Right atrium auricular region (tissue), 2 donors: Measurements from ENCODE around the gene LHPP. TPM values are rescaled to one million over a fixed set of nuclear protein-coding genes. Genes with fewer than 3 reads are reported as not detected.

Experiments
- DNase-seq: peaks from one replicate; pipeline ENCODE4 v3.0.0-alpha.2; 2019; ENCODE audit warnings: low spot score
- H3K27ac ChIP-seq, 2 donors: fragments of 200-600 bp; sonication (generic); 1 replicate in 1 of 2; 2 replicates in 1 of 2; pipeline ENCODE4 v1.5.1; 2016 to 2019
- H3K27me3 ChIP-seq, 2 donors: fragments of 200-600 bp; sonication (generic); one replicate each; pipeline versions ENCODE4 v1.5.1 to v1.6.0; 2017 to 2019
- H3K36me3 ChIP-seq: fragments of 200-600 bp; sonication (generic); one replicate; pipeline ENCODE4 v1.5.1; 2016
- H3K4me1 ChIP-seq, 2 donors: fragments of 200-600 bp; sonication (generic); one replicate each; pipeline versions ENCODE4 v1.5.1 to v1.6.0; 2017 to 2019
- H3K4me3 ChIP-seq, 2 donors: fragments of 200-600 bp; sonication (generic); 1 replicate in 1 of 2; 2 replicates in 1 of 2; pipeline ENCODE4 v1.5.1; 2017 to 2019; ENCODE audit warnings: mild to moderate bottlenecking in 1 of 2, moderate library complexity in 1 of 2
- H3K9me3 ChIP-seq, 2 donors: fragments of 200-600 bp; sonication (generic); one replicate each; pipeline ENCODE4 v1.5.1; 2019
- total RNA-seq, 2 donors: library from RNA; depleted of rRNA; stranded (reverse); fragments of >200 nt; gene quantifications; one replicate each; pipeline ENCODE4 v1.1.0, GENCODE V29; 2016
- TF ChIP-seq, protein P1 (sequence below), 2 donors: fragments of 200-600 bp; sonication (generic); IDR thresholded peaks; one replicate each; pipeline ENCODE4 v1.5.1; 2019; ENCODE audit warnings: antibody characterized with exemption in 2 of 2

The LHPP gene
- total RNA-seq, 2 donors from 2014 or later, result 10.3 to 23.7 TPM

DNA sequence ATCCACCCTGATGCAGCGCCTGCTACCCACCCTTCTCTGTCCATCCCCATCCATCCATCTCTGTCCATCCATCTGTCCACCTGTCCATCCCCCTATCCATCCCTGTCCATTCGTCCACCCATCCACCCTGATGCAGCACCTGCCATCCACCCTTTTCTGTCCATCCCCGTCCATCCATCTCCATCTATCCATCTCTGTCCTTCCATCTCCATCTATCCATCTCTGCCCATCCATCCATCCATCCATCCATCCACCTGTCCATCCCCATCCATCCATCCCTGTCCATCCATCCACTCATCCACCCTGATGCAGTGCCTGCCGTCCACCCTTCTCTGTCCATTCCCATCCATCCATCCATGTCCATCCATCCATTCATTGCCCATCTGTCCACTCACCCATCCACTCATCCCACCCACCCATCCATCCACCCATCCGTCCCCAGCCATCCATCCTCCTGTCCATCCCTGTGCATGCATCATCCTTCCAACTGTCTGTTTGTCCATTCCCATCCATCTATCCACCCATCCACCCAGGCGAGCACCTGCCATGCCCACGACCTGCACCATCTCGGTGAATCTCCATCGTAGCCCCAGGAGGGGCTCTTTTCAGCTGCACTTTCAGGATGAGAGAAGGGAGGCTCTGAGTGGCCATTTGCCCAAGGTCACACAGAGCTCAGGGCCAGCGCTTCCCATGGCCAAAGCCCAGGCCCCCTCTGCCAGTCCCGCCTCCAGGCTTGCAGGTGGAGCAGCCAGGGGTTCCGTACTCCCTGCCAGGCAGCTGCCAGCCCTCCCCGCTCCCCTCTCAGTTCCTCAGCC, 137.4 kb downstream of the LHPP start:
- TF ChIP-seq, protein P1, sequence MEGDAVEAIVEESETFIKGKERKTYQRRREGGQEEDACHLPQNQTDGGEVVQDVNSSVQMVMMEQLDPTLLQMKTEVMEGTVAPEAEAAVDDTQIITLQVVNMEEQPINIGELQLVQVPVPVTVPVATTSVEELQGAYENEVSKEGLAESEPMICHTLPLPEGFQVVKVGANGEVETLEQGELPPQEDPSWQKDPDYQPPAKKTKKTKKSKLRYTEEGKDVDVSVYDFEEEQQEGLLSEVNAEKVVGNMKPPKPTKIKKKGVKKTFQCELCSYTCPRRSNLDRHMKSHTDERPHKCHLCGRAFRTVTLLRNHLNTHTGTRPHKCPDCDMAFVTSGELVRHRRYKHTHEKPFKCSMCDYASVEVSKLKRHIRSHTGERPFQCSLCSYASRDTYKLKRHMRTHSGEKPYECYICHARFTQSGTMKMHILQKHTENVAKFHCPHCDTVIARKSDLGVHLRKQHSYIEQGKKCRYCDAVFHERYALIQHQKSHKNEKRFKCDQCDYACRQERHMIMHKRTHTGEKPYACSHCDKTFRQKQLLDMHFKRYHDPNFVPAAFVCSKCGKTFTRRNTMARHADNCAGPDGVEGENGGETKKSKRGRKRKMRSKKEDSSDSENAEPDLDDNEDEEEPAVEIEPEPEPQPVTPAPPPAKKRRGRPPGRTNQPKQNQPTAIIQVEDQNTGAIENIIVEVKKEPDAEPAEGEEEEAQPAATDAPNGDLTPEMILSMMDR (IDR thresholded peaks at IDR 0.05), result no peak
- Histone ChIP-seq H3K9me3 (no peaks in the 10 kb centered on the region), H3K36me3 (no peaks in the 10 kb centered on the region), H3K27ac (no peak overlapping the region), H3K27me3 (no peaks in the 10 kb centered on the region), H3K4me1 (no peaks in the 10 kb centered on the region), H3K4me3 (no peak overlapping the region)
- no peak for DNase-seq

DNA sequence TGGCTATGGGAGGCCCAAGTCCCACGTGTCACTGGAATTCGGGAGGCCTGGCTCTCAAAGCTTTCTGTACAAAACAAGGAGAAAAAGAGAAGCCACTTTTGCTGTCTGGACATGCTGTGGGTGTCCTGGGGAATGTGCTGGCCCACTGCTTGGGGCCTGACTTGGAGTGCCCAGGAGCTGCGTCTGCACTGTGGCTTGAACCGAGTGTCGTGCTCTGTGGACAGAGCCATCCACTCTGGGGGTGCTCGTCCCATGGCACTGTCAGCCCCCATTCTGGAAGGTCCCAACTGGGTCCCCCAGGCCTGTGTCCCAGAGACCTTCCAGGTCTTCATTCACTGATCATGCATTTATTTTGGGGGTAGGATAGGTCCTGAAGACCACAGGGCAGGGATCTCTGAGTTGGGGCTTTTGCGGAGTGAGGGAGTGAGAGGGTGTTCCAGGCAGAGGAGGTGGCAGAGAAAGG, 138.0 kb downstream of the LHPP start:
- no peaks in the 10 kb centered on the region for H3K4me1 ChIP-seq
- H3K9me3 ChIP-seq, result no peaks in the 10 kb centered on the region
- H3K27me3 ChIP-seq, result no peaks in the 10 kb centered on the region
- H3K36me3 ChIP-seq, result no peaks in the 10 kb centered on the region
- no peak overlapping the region for H3K27ac ChIP-seq
- DNase-seq, result no peak
- no peak overlapping the region for H3K4me3 ChIP-seq
- TF ChIP-seq, protein P1 (IDR thresholded peaks at IDR 0.05), result no peak

DNA sequence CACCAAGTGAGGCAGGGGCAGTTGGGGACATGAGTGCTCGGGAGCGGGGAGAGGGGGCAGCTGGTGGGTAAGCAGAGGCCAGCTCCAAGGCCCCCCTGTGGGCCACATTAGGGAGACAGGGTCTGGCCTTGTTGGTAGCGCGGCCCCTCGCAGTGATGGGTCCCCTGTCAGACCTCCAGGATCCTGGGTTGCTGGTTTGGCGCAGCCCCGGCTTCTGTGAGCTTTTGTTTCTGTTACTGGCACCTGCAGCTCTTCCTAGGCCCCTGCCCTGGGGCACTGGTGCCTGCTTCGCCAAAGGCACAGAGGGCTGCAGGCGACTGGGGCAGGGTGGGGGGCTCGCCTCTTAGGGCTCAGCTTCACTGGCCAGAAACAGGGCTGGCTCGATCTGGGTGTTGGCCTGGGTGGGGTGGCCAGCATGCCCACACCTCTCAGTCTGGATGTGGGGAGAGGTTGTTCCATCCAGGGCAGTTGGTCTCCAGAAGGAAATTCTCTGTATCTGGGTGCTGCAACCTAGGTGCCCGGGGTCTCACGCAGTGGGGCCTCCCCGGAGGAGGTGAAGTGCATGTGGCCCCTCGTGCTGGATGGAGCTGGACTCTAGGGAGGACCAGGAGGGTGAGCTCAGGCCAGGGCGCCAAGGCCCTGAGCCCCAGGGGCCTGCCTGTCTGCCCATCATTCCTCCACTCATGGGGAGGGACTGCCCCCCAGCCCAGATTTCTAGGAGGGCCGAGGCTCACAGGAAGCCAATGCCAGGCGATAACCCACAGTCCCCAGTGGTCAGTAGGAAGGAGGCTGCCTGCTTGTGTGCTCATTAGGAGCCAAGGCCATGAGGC, 138.6 kb downstream of the LHPP start:
- no peak for DNase-seq
- H3K4me1 ChIP-seq, result no peaks in the 10 kb centered on the region
- no peaks in the 10 kb centered on the region for H3K36me3 ChIP-seq
- TF ChIP-seq, protein P1 (IDR thresholded peaks at IDR 0.05), result no peak
- no peak overlapping the region for H3K4me3 ChIP-seq
- H3K27ac ChIP-seq, result no peak overlapping the region
- no peaks in the 10 kb centered on the region for H3K9me3 ChIP-seq
- no peaks in the 10 kb centered on the region for H3K27me3 ChIP-seq

DNA sequence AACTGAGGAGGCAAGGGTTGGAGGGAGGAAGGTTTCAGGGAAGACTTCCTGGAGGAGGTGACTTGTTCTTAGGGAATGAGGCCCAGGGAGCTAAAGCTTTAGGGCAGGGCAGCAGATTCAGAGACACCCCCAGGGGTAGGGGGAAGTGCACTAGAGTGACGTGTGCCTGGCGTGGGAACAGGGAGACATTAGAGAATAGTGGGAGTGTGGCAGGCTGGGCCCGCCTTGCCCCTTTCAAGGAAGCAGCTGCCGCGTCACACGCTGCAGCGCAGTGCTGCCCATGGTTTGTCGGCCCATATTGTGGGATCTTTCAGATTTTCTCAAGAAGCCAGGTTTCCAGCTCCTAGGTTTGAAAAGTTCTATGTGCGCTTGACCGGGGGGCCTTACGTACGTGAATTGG, 139.4 kb downstream of the LHPP start:
- no peak for DNase-seq
- no peak overlapping the region for H3K4me3 ChIP-seq
- no peaks in the 10 kb centered on the region for H3K27me3 ChIP-seq
- H3K9me3 ChIP-seq, result no peaks in the 10 kb centered on the region
- no peak overlapping the region for H3K27ac ChIP-seq
- no peaks in the 10 kb centered on the region for H3K36me3 ChIP-seq
- no peaks in the 10 kb centered on the region for H3K4me1 ChIP-seq
- TF ChIP-seq, protein P1 (IDR thresholded peaks at IDR 0.05), result no peak

DNA sequence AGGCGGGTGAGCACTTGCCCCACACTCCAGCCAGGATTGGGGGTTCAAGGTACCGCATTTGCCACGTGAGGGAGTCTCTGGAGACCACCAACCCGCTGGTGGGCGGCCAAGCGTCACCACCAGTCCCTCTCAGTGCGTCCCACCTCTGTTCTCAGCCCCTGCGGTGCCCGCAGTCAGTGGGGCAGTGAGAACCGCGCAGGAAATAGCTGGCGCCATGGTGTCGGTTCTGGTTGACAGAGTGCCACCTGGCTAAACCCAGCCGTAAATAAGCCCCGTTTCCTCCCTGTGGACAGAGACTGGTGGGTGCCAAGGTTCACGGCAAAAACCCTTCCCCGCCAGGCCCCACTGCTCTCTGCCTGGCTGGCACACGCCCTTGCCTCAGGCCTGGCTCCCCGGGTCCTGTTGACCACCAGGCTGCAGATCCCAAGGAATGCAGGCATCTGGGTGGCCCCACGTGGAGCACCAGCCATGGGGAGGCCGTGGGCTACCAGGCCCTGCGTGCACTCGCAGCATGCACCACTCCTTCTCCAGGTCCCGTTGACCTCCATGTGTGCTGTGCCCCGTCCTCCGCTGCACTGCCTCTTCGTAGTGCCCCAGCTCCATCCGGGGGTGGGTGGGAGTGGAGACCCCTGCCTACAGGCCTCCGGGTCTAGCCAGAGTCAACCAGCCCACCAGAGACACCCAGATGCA, 140.0 kb downstream of the LHPP start:
- no peak overlapping the region for H3K4me3 ChIP-seq
- TF ChIP-seq, protein P1 (IDR thresholded peaks at IDR 0.05), result no peak
- no peak for DNase-seq
- no peaks in the 10 kb centered on the region for H3K9me3 ChIP-seq
- no peaks in the 10 kb centered on the region for H3K4me1 ChIP-seq
- no peak overlapping the region for H3K27ac ChIP-seq
- H3K27me3 ChIP-seq, result no peaks in the 10 kb centered on the region
- no peaks in the 10 kb centered on the region for H3K36me3 ChIP-seq
